WTC11 (cell line): ENCODE data around the gene OR2AG2. TPM values are rescaled to one million over a fixed set of nuclear protein-coding genes. Genes with fewer than 3 reads are reported as not detected.

Experiments used
- ATAC-seq: fragments of 200-7000 bp; cut with Tn5 transposase; 2 replicates; pipeline ENCODE4 v1.10.0; 2021; ENCODE audit warnings: mild to moderate bottlenecking, moderate library complexity
- CTCF ChIA-PET: fragments of 300-600 bp; sonication (Branson Sonifier 250); formaldehyde crosslinking; loops from one replicate; lab custom pipeline; 2021; ENCODE audit warnings: antibody characterized with exemption; lab: Charles Lee
- POLR2A ChIA-PET: fragments of 350-600 bp; sonication (Branson Sonifier 250); formaldehyde crosslinking; loops from one replicate; lab custom pipeline; 2021; ENCODE audit warnings: antibody characterized with exemption; lab: Charles Lee
- DNase-seq: peaks from one replicate; pipeline ENCODE4 v3.0.0; 2021; ENCODE audit warnings: low spot score
- H3K27ac Mint-ChIP-seq: 2 replicates; pipeline ENCODE4 v1.8.0; 2021; ENCODE audit warnings: mixed read lengths
- H3K27me3 Mint-ChIP-seq: 2 replicates; pipeline ENCODE4 v1.8.0; 2021; ENCODE audit warnings: low read depth, mild to moderate bottlenecking, moderate library complexity, mixed read lengths
- H3K36me3 Mint-ChIP-seq: 2 replicates; pipeline ENCODE4 v1.8.0; 2021; ENCODE audit warnings: mixed read lengths
- H3K4me1 Mint-ChIP-seq: 2 replicates; pipeline ENCODE4 v1.8.0; 2022; ENCODE audit warnings: mixed read lengths
- H3K4me3 Mint-ChIP-seq: 2 replicates; pipeline ENCODE4 v1.8.0; 2021; ENCODE audit warnings: mild to moderate bottlenecking, moderate library complexity, mixed read lengths
- H3K9me3 Mint-ChIP-seq: 2 replicates; pipeline ENCODE4 v1.8.0; 2021; ENCODE audit warnings: mixed read lengths
- AFF4 ChIP-seq: sonication (generic); formaldehyde crosslinking; IDR thresholded peaks from 2 replicates; pipeline ENCODE4 v1.8.1; 2023; ENCODE audit warnings: mild to moderate bottlenecking, missing genetic modification reagents, borderline replicate concordance
- ATF1 ChIP-seq: sonication (generic); formaldehyde crosslinking; IDR thresholded peaks from 2 replicates; pipeline ENCODE4 v1.8.1; 2023; ENCODE audit warnings: mild to moderate bottlenecking, moderate library complexity, missing genetic modification reagents
- CDX4 ChIP-seq: fragments of 250-450 bp; sonication (Bioruptor Pico); IDR thresholded peaks from 2 replicates; pipeline ENCODE4 v1.9.0; 2021; ENCODE audit warnings: moderate library complexity, mild to moderate bottlenecking, inconsistent platforms, borderline replicate concordance
- CREB1 ChIP-seq: sonication (generic); formaldehyde crosslinking; IDR thresholded peaks from 2 replicates; pipeline ENCODE4 v1.8.0; 2023; ENCODE audit warnings: mild to moderate bottlenecking, missing genetic modification reagents
- E2F4 ChIP-seq: sonication (generic); formaldehyde crosslinking; IDR thresholded peaks from 2 replicates; pipeline ENCODE4 v1.8.1; 2022; ENCODE audit warnings: low read depth, mild to moderate bottlenecking, moderate library complexity, missing genetic modification reagents, borderline replicate concordance
- FOXP1 ChIP-seq: sonication (generic); formaldehyde crosslinking; IDR thresholded peaks from 2 replicates; pipeline ENCODE4 v1.8.0; 2022; ENCODE audit warnings: missing genetic modification reagents, mild to moderate bottlenecking, moderate library complexity, borderline replicate concordance
- FOXP4 ChIP-seq: sonication (generic); formaldehyde crosslinking; IDR thresholded peaks from 2 replicates; pipeline ENCODE4 v1.8.0; 2022; ENCODE audit warnings: mild to moderate bottlenecking, missing genetic modification reagents
- GABPB1 ChIP-seq: sonication (generic); formaldehyde crosslinking; IDR thresholded peaks from 2 replicates; pipeline ENCODE4 v1.8.1; 2023; ENCODE audit warnings: mild to moderate bottlenecking, missing genetic modification reagents
- HMGXB4 ChIP-seq: sonication (generic); formaldehyde crosslinking; IDR thresholded peaks from 2 replicates; pipeline ENCODE4 v1.8.1; 2023; ENCODE audit warnings: mild to moderate bottlenecking, moderate library complexity, missing genetic modification reagents
- NFYB ChIP-seq: sonication (generic); formaldehyde crosslinking; conservative IDR thresholded peaks from 2 replicates; pipeline ENCODE4 v1.8.0; 2022; ENCODE audit warnings: low read depth, missing genetic modification reagents
- NR1H2 ChIP-seq: sonication (generic); formaldehyde crosslinking; IDR thresholded peaks from 2 replicates; pipeline ENCODE4 v1.9.0; 2021; ENCODE audit warnings: mild to moderate bottlenecking, moderate library complexity, missing genetic modification reagents
- SMAD3 ChIP-seq: sonication (generic); formaldehyde crosslinking; IDR thresholded peaks from 2 replicates; pipeline ENCODE4 v1.8.0; 2022; ENCODE audit warnings: missing genetic modification reagents, mild to moderate bottlenecking, borderline replicate concordance
- STAT6 ChIP-seq: sonication (generic); formaldehyde crosslinking; conservative IDR thresholded peaks from 2 replicates; pipeline ENCODE4 v1.8.1; 2023; ENCODE audit warnings: mild to moderate bottlenecking, low read depth, missing genetic modification reagents, moderate library complexity
- TCF7 ChIP-seq: sonication (generic); formaldehyde crosslinking; IDR thresholded peaks from 2 replicates; pipeline ENCODE4 v1.8.0; 2022; ENCODE audit warnings: mild to moderate bottlenecking, low read depth, missing genetic modification reagents, moderate library complexity
- ZNF121 ChIP-seq: sonication (generic); formaldehyde crosslinking; IDR thresholded peaks from 2 replicates; pipeline ENCODE4 v1.8.0; 2023; ENCODE audit warnings: missing genetic modification reagents
- ZNF138 ChIP-seq: sonication (generic); formaldehyde crosslinking; conservative IDR thresholded peaks from 2 replicates; pipeline ENCODE4 v1.8.1; 2022; ENCODE audit warnings: mild to moderate bottlenecking, moderate library complexity, missing genetic modification reagents
- ZNF232 ChIP-seq: sonication (generic); formaldehyde crosslinking; IDR thresholded peaks from 2 replicates; pipeline ENCODE4 v1.8.0; 2022; ENCODE audit warnings: mild to moderate bottlenecking, missing genetic modification reagents
- ZNF263 ChIP-seq: sonication (generic); formaldehyde crosslinking; IDR thresholded peaks from 2 replicates; pipeline ENCODE4 v1.8.1; 2022; ENCODE audit warnings: low read depth, mild to moderate bottlenecking, moderate library complexity, missing genetic modification reagents
- total RNA-seq: library from RNA; stranded (reverse); gene quantifications from 3 replicates; pipeline ENCODE4 v1.2.3, GENCODE V29; 2021
- TF ChIP-seq, protein P1 (sequence below): sonication (generic); formaldehyde crosslinking; IDR thresholded peaks from 2 replicates; pipeline ENCODE4 v1.8.0; 2022; ENCODE audit warnings: mild to moderate bottlenecking, missing genetic modification reagents
- TF ChIP-seq, protein P2 (sequence below): sonication (generic); formaldehyde crosslinking; IDR thresholded peaks from 2 replicates; pipeline ENCODE4 v1.8.1; 2022; ENCODE audit warnings: missing genetic modification reagents, borderline replicate concordance

Gene OR2AG2
- total RNA-seq, 1 experiment from 2014 or later, result 0.17 TPM

DNA sequence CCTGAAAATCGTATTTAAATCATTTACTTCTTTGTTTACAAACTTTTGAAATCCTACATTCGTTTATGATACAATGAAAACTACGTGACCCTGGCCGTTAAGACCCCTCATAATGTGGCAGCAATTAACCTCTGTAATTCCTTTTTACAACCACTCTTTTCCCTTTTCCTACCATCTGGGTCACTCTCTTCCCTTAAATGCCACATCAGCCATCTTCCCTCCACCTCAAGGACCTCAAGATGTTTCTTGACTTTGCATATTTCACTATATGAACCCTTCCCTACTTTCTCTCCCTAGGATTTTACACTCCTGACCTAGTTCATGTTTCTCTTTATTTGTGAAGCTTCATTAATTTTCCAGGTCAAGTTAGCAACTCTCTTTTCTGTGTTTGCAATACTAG is 26.8 kb downstream of the OR2AG2 start (continued):
- TF ChIP-seq AFF4 (CRISPR knock-in tag) (no peak), E2F4 (no peak), ZNF232 (CRISPR knock-in tag) (no peak), ATF1 (no peak), GABPB1 (CRISPR knock-in tag) (no peak), STAT6 (CRISPR knock-in tag) (no peak), CREB1 (CRISPR knock-in tag) (no peak)
- TF ChIP-seq, all 79 proteins: peak for 0

GRCh38 chr11:6742260-6742659 is 29.5 kb downstream of the OR2AG2 start:
- H3K27me3 Mint-ChIP-seq, result no peaks in the 10 kb centered on the region
- TF ChIP-seq NR1H2 (no peak), CREB1 (CRISPR knock-in tag) (no peak), E2F4 (no peak), HMGXB4 (no peak), ATF1 (no peak), FOXP1 (CRISPR knock-in tag) (no peak), SMAD3 (CRISPR knock-in tag) (no peak), ZNF121 (CRISPR knock-in tag) (no peak), NFYB (CRISPR knock-in tag) (no peak), TCF7 (CRISPR knock-in tag) (no peak), FOXP4 (CRISPR knock-in tag) (no peak), CDX4 (CRISPR knock-in tag) (no peak), ZNF263 (no peak), ZNF138 (CRISPR knock-in tag) (no peak)
- TF ChIP-seq, protein P1, sequence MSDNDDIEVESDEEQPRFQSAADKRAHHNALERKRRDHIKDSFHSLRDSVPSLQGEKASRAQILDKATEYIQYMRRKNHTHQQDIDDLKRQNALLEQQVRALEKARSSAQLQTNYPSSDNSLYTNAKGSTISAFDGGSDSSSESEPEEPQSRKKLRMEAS (CRISPR knock-in tag), result no peak
- TF ChIP-seq, protein P2, sequence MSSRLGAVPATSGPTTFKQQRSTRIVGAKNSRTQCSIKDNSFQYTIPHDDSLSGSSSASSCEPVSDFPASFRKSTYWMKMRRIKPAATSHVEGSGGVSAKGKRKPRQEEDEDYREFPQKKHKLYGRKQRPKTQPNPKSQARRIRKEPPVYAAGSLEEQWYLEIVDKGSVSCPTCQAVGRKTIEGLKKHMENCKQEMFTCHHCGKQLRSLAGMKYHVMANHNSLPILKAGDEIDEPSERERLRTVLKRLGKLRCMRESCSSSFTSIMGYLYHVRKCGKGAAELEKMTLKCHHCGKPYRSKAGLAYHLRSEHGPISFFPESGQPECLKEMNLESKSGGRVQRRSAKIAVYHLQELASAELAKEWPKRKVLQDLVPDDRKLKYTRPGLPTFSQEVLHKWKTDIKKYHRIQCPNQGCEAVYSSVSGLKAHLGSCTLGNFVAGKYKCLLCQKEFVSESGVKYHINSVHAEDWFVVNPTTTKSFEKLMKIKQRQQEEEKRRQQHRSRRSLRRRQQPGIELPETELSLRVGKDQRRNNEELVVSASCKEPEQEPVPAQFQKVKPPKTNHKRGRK (CRISPR knock-in tag), result no peak
- no peaks in the 10 kb centered on the region for H3K4me1 Mint-ChIP-seq
- ATAC-seq (no peak), DNase-seq (no peak)
- no peaks in the 10 kb centered on the region for H3K9me3 Mint-ChIP-seq
- H3K36me3 Mint-ChIP-seq, result no peaks in the 10 kb centered on the region
- H3K4me3 Mint-ChIP-seq, result no peak overlapping the region
- ChIA-PET CTCF (interaction anchor here (1.3 to 2.0 kb wide), 2 partner anchors 13 to 36 kb away, joined by 3 to 8 read pairs; no protein-coding TSS in a partner anchor), POLR2A (no interaction called here)
- H3K27ac Mint-ChIP-seq, result no peak overlapping the region
